Heart right ventricle (tissue), 16 donors: ENCODE data around the gene CACNA2D1. TPM values are rescaled to one million over a fixed set of nuclear protein-coding genes. Genes with fewer than 3 reads are reported as not detected.
"Not testable (repeated sequence)": the region's sequence is repeated elsewhere in the genome, so short reads cannot be mapped to it uniquely, and the experiment has no call there.

Source experiments
- ATAC-seq, 8 donors: fragments of 200-7000 bp; cut with Tn5 transposase; one replicate each; pipeline ENCODE4 v1.9.1; 2020; ENCODE audit warnings: mild to moderate bottlenecking in 8 of 8, moderate library complexity in 8 of 8, moderate number of reproducible peaks in 1 of 8
- DNase-seq, 2 donors: peaks; one replicate each; pipeline ENCODE4 v3.0.0-alpha.2; 2020
- H3K27ac ChIP-seq, 10 donors: fragments of 200-600 bp; sonication (generic) in 2 of 10; one replicate each; pipeline versions ENCODE4 v1.5.0 to v1.8.0; 2020 to 2022; ENCODE audit warnings: mild to moderate bottlenecking in 3 of 10
- H3K27me3 ChIP-seq, 7 donors: fragments of 200-600 bp; one replicate each; pipeline ENCODE4 v1.8.0; 2021 to 2022; ENCODE audit warnings: mild to moderate bottlenecking in 2 of 7
- H3K36me3 ChIP-seq, 9 donors: fragments of 200-600 bp; sonication (generic) in 1 of 9; one replicate each; pipeline versions ENCODE4 v1.5.0 to v1.8.0; 2020 to 2022; ENCODE audit warnings: mild to moderate bottlenecking in 2 of 9
- H3K4me1 ChIP-seq, 9 donors: fragments of 200-600 bp; sonication (generic) in 1 of 9; one replicate each; pipeline versions ENCODE4 v1.5.0 to v1.8.0; 2020 to 2022; ENCODE audit warnings: mild to moderate bottlenecking in 4 of 9
- H3K4me3 ChIP-seq, 10 donors: fragments of 200-600 bp; sonication (generic) in 2 of 10; one replicate each; pipeline versions ENCODE4 v1.5.0 to v1.8.0; 2020 to 2022; ENCODE audit warnings: mild to moderate bottlenecking in 7 of 10, moderate library complexity in 2 of 10
- H3K9me3 ChIP-seq, 11 donors: fragments of 200-600 bp in 10 of 11; sonication (generic) in 2 of 11; one replicate each; pipeline versions ENCODE4 v1.5.0 to v1.8.0; 2013 to 2022; ENCODE audit warnings: mild to moderate bottlenecking in 2 of 11, control low read depth in 1 of 11, moderate library complexity in 1 of 11
- CTCF ChIP-seq, 9 donors: fragments of 200-600 bp; sonication (generic) in 2 of 9; IDR thresholded peaks; one replicate each; pipeline versions ENCODE4 v1.5.0 to v1.8.0; 2021 to 2022; ENCODE audit warnings: antibody characterized with exemption in 9 of 9, mild to moderate bottlenecking in 5 of 9, moderate library complexity in 1 of 9
- WGBS, 2 donors: extraction: QIAGEN DNeasy Blood & Tissue Kit; methylation state at CpG; one replicate each; pipeline ENCODE4 v1.1.7; 2013; ENCODE audit warnings: inconsistent platforms in 1 of 2; 5-methylcytosine and 5-hydroxymethylcytosine counted together
- intact Hi-C, 10 donors: fragments of 100-400 bp; cut with DNase I; formaldehyde crosslinking; loops; one replicate each; pipeline versions ENCODE4 v1.11.1 to v1.14.2; 2022
- polyA plus RNA-seq, 2 donors: library from polyadenylated mRNA; stranded (reverse); fragments of 200-250 nt; gene quantifications; one replicate each; pipeline ENCODE4 v1.2.3, GENCODE V29; 2013
- total RNA-seq, 10 donors: library from RNA; stranded (reverse); fragmentation: NEBNext Ultra II Directional in 3 of 10; extraction: Animal tissue kit (Norgen Biotek cat#: 25700) in 3 of 10; gene quantifications; one replicate each; pipeline versions ENCODE4 v1.2.1 to v1.2.4, GENCODE V29; 2021 to 2023
- donor health status: Arrhythmogenic right ventricular cardiomyopathy.
- donor health status: ischemic (EF 13 %, LVEDD 7.1; RV severe dilation, severe dysfunction).
- donor health status: healthy with polysubstance abuse.
- donor health status: DM: no; HTN: yes; CAD: no.
- donor health status: DM: no; HTN: no; CAD: no.
- donor health status: ischemic (EF 25% LVEDD 6.9; RV normal size, moderate dysfunction).
- donor health status: ischemic (EF 25% LVEDD 5.7; RV mildly dilated, moderate dysfunction).
- donor health status: healthy.
- donor health status: DM: yes; HTN: yes; CAD: no.
- donor health status: Ischemic cardiomyopathy.
- donor health status: ischemic (EF 35%, LVEDD 5.7; RV mildly dilated, moderate dysfunction).
- donor health status: nonischemic (EF 11% LVEDD 7.7; RV severe dilation, severe dysfunction).
- donor health status: DM: yes; HTN: yes; CAD: no.
- donor health status: PGD.
- donor health status: ischemic (EF 29% LVEDD 5.4; RV normal size, mild dysfunction).
- donor health status: nonischemic (EF 23%, LVEDD 6.1; RV moderate dilation, normal function).

The CACNA2D1 gene
- total and polyA plus RNA-seq, 12 donors = 7.0 to 131 (median 69.3) TPM

DNA sequence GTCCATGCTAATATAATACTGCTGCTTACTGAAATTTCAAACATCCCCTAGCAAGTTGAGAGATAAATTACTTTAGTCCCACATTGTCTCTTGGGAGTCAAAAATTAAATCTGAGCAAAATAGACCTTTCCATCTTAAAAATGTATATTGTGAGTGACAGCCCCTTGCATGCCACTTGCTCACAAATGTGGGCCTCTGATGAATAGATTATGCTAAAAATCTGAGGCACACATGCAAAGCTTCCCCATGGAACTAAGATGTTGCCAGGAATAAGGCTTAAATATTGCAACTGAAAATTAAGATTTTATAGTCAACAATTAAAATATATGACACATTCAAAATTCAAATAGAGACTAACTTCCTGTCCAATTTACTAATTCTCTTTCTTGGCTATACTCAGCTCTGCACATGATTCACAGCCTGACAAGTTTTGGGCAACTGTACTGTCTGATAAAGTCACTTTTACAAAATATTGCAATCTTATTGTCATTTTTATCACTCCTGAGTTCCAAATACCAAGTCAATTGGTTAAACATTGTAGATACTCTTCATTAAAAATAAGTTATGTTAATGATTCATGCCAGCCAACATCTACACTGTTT, 301.2 kb downstream of the CACNA2D1 start:
- no peak for DNase-seq
- no peaks in the 10 kb centered on the region for H3K9me3 ChIP-seq
- H3K4me1 ChIP-seq = no peaks in the 10 kb centered on the region
- H3K27me3 ChIP-seq = no peaks in the 10 kb centered on the region
- intact Hi-C loops = no loop called here
- TF ChIP-seq CTCF (IDR thresholded peaks at IDR 0.05) = no peak
- H3K36me3 ChIP-seq = no peaks in the 10 kb centered on the region
- H3K4me3 ChIP-seq = no peak overlapping the region
- no peak overlapping the region for H3K27ac ChIP-seq
- no peak for ATAC-seq

DNA sequence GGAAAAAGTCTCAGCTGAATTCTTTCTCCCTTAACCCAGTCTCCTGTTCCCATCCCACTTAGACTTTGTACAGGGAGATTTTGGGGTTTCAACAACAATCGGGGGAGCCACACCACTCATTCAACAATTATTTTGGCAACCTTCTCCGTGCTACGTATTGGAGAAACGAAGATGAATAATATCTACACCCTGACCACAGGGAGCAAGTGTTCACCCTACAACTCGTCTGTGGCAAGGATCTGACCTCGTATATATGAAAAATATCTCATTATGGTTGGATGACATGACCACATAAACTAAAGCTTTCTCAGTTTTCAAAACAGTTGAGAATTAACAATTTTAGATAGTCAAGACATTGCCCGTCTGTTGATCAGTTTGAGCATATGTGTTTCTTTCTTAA, 302.1 kb downstream of the CACNA2D1 start:
- Histone ChIP-seq H3K9me3 (no peaks in the 10 kb centered on the region), H3K36me3 (peaks cover 0 to 3% (median 0%) of the 10 kb centered on the region in 9 donors), H3K27ac (no peak overlapping the region), H3K4me3 (no peak overlapping the region), H3K27me3 (no peaks in the 10 kb centered on the region), H3K4me1 (no peaks in the 10 kb centered on the region)
- DNase-seq = no peak
- intact Hi-C loops = no loop called here
- TF ChIP-seq CTCF (IDR thresholded peaks at IDR 0.05) = no peak
- 92% methylated on average over 7 of the region's 7 CpGs for WGBS, 2 donors
- ATAC-seq = no peak

- H3K9me3 ChIP-seq, DNase-seq, H3K27me3 ChIP-seq, H3K4me3 ChIP-seq, H3K27ac ChIP-seq, H3K4me1 ChIP-seq, H3K36me3 ChIP-seq, ATAC-seq, intact Hi-C loops: not testable (repeated sequence)
- 94 to 95% methylated on average over 14 of the region's 14 CpGs for WGBS, 2 donors
Measured at GRCh38 chr7:82140608-82141007, 303.0 kb downstream of the CACNA2D1 start.

DNA sequence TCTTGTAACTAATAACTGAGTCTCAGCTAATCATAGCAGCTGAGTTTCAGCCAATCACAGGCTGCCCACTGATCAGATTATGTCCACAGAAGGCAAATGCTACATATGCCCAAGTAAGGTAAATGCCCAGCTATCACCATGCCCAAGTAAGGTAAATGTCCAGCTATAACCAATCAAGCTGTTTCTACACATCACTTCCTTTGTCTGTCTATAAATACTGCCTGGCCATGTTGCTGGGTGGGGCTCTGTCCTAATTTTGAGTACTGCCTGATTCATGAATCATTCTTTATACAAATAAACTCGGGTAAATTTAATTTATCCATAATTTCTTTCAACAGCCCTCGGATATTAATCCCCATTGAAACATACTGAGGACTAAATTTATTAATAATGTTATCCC, 312.4 kb downstream of the CACNA2D1 start:
- no peak for TF ChIP-seq CTCF (IDR thresholded peaks at IDR 0.05)
- peaks cover 0 to 14% (median 0%) of the 10 kb centered on the region in 9 donors for H3K4me1 ChIP-seq
- no peak for ATAC-seq
- intact Hi-C loops = no loop called here
- H3K4me3 ChIP-seq = no peak overlapping the region
- 87 to 90% methylated on average over 2 of the region's 2 CpGs for WGBS, 2 donors
- no peaks in the 10 kb centered on the region for H3K27me3 ChIP-seq
- DNase-seq = no peak
- no peak overlapping the region for H3K27ac ChIP-seq
- H3K9me3 ChIP-seq = no peaks in the 10 kb centered on the region
- peaks cover 0 to 9% (median 0%) of the 10 kb centered on the region in 9 donors for H3K36me3 ChIP-seq

GRCh38 chr7:82129091-82129490, 314.5 kb downstream of the CACNA2D1 start:
- DNase-seq (no peak), ATAC-seq (no peak)
- Histone ChIP-seq H3K27me3 (no peaks in the 10 kb centered on the region), H3K4me1 (peaks cover 0 to 14% (median 0%) of the 10 kb centered on the region in 9 donors), H3K27ac (no peak overlapping the region), H3K4me3 (no peak overlapping the region), H3K36me3 (peaks cover 0 to 12% (median 0%) of the 10 kb centered on the region in 9 donors), H3K9me3 (peaks cover 0 to 12% (median 0%) of the 10 kb centered on the region in 11 donors)
- no peak for TF ChIP-seq CTCF (IDR thresholded peaks at IDR 0.05)
- intact Hi-C loops = no loop called here
